COLO668 (cell line): ENCODE measurements around the gene TNFRSF1A.
A peak's percentile ranks its signal among the peaks of the same experiment; 100 is the strongest.

Experiments used
- DNase-seq: peaks from one replicate; lab custom pipeline; 2025; ENCODE audit not compliant: unreplicated experiment; lab: John Stamatoyannopoulos, UW

The TNFRSF1A gene

DNA sequence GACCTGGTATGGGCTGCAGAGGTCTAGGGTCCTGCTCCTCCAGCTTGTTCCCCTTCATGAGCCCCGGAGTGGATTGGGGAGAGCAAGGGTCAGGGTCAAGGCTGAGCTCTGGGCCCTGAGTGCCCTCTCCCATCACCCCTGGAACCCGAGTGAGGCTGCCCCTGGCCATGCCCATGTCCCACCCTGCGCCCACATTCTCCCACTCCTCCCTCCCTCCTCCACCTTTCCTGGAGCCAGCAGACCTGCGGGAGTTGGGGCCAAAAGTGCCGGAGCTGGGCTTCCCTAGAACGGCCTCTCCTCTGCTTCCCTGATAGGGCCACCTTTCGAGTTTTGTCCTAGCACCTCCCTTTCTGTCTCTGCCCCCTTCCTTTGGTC lies 32.9 kb upstream of the TNFRSF1A start:
- DNase-seq, result peak; percentile 10

DNA sequence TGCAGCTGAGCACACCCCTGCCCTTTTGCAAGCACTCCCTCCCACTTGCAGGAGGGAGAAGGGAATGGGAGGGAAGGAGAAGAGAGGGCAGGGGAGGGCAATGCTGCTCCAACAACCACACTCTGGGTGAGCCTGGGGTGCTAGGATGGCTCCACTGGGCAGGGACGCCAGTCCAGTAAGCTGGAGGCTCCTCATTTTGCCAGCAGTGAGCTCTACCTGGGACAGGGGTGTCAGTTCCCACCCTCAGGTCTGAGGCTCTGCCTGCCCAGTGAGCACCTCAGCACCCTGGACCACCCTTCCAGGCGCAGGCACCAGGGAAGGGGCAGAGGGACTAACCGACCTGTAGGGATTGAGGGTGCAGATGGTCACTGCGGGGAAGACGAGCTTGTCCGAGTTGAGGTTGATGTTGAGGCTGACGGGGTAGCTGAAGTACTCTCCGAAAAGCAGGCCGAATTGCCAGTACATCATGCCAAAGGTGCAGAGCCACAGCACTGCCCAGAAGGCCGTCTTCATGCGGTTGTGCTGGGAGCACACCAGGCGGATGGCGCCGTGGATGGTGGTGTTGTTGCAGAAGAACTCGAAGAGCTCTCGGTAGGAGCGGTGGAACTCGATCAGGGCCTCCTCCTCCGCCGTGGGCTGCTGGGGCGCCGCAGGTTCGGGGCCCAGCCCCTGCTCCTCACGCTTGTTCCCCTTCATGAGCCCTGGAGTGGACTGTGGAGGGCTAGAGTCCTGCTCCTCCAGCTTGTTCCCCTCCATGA lies 32.3 kb upstream of the TNFRSF1A start:
- peak; percentile 5 for DNase-seq

DNA sequence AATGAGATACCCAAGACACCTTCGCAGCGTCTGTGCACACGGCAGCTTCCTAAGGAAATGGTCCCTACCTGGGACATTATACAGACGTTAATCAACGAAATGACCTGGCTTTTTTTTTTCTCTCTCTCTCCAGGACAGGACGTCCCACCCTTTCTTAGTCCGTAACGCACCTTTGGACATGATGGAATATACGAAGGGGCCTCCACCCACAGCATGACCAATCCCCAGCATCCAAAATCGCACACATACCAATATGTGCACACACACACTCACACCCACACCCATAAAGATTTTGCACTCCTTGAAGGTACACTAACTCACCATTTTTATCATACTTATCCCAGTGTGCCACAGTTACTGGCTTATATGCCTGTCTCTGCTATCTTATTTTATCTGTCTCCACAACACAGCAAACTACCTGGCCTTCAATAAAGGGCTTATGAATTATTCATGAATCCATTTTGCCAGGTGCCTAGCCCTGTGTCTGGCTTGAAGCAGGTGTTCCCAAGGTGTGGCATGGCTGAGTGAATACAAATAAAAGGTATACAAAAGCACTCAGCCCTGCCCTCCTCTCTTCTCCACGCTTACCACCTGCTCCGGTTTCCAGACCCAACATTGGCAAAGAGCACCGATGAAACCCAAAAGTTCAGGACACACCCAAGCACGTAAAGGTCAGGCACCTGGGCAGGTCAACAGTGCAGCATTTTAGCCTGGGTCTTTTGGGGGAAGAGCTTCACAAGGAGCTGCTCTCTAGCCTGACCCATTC lies 31.3 kb upstream of the TNFRSF1A start:
- peak; percentile 79 for DNase-seq

DNA sequence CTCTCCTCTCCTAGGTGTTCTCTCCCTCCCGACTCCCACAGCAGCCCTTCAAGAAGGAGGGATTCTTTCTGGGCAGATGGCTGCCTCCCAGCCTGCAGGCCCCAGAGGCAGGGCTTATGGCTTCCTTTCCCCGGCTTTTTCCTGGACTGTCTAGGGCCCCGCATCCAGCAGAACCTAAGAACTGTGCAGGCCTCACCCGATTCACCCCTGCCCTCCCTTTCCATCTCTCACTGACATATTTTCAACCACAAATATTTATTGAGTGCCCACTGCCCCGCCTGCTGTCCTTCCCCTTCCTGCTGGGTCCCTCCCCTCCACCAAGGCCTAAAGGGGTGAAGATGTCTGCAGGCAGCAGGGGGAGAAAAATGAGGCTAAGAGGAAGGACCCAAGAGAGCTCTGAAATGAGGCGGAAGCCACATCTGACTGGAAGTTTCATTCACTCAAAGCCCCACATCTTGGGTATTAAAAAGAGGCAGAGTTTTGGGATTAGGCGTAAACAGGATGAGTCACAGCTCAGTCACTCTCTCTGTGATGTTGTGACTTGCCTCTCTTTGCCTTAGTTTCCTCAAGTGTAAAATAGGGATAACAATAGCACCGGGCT lies 30.6 kb upstream of the TNFRSF1A start:
- peak; percentile 60 for DNase-seq

DNA sequence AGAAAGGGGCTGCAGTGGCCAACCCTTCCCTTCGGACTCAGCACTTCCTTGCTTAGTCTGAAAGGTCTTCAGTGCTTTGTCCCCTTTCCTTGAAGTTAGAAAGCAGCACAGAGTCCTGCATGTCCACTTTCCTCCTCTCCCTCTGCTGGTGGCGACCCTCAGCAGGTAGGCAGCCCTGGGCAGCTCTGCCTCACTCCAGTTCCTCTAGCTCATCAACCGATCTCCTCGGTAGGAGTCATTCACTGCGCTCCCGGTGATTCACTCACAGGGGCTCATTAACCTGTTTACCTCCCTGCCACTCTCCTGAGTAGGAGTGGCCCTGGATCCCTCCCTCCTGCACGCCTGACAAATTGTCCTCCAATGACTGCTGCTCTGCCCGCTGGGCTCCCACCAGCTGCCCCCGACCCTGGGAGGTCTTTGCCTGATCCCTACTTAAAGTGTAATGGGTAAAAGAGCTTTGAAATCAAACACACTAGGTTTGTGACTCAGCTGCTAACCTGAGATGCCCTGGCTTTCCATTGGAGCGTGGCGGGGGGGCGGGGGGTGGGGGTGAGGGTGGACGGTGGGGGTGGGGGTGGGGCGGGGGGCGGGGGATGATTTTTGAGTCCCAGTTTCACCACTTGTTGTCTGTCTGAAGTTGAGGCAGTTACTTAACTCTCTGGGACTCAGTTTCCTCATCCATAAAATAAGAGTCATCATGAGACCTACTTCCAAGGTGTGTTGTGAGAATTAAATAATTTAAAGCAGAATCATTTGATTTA lies 29.3 kb upstream of the TNFRSF1A start:
- peak; percentile 83 for DNase-seq

DNA sequence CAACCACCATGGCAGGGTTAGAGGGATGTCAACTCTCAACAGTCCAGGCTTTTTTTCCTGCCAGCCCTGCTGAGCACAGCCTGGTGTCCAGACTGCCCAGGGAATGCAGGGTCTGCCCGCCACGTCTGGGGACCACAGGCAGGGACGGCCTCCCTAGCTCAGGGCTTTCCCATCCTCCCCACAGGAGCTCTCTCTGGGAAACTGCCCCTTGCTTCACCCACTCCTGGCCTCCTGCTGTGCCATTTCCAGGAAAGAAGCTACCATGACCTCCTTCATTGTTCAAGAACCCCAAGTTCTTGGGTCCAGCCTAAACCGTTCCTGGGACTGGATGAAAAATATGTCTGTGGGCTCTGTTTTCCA lies 28.7 kb upstream of the TNFRSF1A start:
- no peak for DNase-seq

DNA sequence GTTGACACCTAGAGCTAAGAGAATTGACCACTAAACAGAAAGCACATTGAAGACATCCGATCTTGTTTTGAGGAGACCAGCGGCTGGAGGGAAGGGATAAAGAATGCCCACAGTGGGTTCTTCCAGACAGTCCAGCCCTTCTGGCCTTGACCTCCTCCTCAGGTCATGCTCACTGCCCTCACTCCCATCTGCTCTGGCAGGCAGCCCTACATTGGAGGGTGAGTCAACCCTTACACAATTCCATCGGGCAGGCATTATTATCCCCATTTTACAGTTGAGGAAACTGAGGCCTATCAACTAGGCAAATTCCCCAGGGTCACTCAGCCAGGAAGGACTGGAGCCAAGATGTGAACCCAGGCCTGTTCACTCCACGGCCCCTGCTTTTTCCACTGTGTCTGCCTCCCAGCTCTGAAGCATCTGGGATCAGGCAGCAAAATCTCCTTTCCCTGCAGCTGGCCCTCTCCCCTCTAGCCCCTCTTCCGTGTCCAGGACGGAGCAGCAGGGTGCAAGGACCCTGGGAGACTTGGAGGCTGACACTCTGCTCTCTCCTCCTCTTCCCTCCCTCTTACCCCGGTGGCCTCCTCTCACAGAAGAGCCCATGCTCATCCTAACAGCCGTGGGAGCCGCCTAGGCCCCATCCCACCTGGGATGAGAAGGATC lies 28.2 kb upstream of the TNFRSF1A start:
- no peak for DNase-seq

DNA sequence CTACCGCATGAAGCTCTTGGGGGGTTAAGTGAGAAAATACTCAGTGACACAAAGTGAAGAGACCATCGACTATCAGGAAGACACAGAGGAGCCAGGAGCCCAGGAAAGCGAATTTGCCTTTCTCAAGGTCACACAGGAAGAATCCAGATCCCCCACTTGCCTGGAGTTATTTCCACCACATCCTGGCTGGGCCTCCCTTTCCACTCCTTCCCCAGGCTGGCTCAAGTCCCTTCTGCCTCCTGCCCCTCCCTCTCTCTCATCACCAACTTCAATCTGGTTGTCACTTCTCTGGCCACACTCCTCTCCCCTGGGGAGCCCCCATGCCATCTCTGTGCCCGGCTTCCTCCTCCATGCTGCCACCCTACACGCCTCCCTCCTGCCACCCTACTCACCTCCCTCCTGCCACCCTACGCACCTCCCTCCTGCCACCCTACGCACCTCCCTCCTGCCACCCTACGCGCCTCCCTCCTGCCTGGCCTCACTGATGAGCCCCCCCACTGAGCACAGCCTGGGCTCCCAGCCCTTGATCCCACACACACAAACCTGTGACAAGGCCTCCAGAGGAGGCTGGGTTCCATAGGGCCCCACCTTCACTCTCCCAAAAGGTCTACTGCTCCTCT lies 27.1 kb upstream of the TNFRSF1A start:
- DNase-seq, result peak; percentile 2

DNA sequence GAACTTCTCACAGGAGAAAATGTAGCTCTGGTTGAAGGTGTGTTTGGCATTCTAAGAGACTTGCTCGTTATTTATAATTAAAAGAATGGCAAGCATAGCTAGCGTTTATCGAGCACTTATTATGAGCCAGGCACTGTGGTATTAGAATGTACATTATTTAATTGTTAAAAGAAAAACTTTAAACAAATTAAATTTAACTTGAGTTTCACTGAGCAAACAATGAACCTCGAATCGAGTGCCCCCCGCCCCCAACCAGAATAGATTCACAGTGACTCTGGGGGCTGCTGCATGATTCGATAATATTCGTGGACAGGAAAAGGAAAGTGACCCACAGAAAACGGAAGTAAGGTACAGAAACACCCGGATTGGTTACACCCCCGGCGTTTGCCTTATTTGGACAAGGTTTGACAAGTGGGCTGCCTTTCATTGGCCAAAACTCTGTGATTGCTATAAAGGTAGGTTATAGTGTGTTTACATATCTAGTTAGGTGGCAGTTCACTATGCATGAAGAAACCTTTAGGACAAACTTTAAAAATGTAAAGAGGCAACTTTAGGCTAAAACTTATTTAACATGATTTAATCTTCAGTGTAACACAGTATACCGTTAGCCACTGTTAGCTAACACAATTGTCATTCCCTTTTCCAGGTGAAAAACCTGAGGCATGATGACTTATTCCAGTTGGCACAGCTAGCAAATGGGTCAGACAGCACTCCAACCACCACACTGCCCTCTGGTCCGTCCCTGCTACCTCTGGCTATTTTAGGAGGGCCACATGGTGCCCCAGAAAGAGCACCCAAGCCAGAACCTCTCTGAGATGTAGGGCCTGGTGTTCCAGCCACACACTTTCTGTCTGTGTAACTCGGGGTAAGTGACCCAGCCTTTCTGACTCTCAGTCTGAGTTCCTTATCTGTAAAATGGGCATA lies 26.4 kb upstream of the TNFRSF1A start:
- DNase-seq, result peak; percentile 2

DNA sequence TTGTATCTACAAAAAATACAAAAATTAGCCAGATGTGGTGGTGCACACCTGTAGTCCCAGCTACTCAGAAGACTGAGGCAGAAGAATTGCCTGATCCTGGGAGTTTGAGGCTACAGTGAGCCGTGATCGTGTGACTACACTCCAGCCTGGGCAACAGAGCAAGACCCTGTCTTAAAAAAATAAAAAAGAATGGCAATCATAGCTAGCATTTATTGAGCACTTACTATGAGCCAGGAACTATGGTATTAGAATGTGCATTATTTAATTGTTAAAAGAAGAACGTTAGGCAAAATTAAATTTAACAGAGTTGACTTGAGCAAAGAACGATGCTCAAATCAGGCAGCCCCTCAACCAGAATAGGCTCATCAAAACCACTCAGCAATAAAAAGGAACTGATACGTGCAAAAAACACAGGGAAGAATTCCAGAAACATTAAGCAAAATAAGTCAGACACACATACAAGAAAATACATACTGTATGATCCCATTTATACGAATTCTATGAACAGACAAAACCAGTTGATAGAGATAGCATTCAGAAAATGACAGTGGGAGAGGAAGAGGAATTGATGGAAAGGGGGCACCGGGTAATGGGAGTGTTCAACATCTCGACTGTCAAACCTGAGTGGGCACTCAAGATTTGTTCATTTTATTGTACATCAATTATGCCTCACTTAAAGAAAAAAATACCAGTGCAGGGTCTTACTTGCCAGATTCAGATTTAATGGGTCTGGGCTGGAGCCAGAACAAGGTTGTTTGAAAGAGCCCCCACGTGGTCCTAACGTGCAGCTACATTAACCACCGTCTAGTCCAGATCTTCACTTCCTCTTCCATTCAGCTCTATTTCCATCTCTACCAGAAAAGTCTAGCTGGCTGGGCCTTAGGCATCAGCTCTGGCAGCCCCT lies 25.4 kb upstream of the TNFRSF1A start:
- no peak for DNase-seq

DNA sequence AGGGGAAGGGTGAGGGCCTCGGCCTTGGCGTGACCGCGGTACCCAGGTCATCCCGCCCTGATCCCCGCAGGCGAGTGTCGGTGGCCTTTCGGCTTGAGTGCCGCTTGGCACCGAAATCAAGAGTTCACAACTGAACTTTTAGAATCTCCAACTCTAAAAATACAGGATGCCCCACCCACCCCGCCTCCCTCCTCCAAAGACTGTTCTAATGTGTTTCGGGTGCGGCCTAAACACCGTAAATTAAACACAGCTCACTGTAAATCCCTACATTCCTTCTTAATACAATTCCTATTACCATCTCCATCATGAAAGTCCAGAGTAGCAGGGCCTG lies 22.1 kb upstream of the TNFRSF1A start:
- no peak for DNase-seq

DNA sequence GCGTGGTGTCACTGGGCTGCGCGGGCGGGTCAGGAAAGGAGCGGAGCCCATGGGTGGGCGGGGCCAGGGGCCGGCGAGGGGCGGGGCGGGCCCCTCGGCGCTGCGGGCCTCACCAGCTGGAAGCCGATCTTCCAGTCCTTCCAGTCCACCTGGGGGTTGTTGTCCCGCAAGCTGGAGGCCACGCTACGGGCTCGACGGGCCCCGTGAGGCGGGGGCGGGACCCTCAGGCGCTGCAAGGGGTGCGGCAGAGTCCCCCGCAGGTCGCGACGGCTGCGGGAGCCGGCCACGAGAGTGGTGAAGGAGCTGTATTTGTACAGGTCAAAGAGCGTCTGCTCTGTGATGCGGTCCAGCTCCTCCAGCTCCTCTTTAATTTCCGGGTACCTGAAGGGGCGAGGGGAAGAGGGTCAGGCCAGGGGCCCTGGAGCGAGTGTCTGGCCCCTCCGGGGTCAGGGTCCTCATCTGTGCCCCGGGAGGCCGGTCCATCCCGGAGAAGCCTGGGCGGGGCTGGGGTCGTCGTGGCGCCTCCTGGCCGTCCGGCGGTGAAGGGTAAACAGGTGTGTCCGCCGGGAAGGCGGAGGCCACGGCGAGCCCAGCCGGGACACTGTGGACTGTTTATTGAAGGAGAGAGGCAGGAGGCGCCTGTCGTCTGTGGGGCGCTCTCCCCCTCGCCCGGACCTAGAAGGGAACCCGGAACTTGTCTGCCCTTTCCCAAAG lies 21.6 kb upstream of the TNFRSF1A start:
- peak; percentile 46 for DNase-seq

DNA sequence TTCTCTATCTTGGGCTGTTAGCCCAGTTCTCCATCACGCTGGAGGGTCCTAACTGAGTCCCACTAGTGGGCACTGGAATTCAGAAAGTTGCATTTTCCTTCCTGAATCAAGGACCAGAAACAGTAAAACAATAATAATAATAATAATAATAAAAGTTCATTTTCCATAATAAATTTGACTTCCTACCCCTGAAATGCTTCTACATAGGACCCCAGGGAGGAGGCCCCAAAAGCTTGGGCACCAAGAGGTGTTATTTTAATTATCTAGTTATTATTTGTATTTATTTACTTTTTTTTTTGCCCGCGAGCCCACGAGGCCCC lies 21.1 kb upstream of the TNFRSF1A start:
- no peak for DNase-seq

DNA sequence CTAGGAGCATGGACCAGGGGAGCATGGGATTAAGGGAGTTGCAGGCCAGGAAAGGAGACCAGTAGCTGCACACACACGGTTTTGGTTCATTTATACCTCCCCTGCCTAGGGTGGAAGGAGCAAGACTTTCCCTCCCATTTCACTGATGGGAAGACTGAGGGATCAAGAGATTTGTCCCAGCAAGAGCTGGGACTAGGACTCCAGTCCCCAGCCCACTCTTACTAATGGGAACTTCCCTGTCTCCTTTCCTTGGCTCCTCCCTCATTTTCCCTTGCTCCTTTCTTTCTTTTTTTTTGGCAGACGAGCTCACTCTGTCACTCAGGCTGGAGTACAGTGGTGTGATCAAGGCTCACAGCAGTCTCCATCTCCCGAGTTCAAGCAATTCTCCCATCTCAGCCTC lies 20.5 kb upstream of the TNFRSF1A start:
- DNase-seq, result no peak

DNA sequence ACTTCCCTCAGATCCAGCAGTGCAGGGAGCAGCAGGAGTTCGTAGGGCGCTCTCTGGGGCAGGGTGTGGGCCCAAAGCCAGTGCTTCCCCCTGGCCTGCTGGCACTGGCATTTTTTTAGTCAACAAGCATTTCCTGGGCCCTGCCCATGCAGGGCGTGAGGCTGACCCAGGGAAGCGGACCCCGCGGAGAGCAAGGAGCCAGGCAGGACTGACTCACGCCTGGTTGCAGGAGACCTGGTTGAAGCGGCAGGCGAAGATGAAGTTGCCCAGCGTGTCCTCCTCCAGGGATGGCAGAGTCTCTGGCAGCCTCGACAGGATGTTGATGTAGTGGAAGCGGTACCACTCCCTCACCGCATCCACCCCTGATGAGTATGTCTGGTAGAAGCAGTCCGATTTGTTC lies 20.0 kb upstream of the TNFRSF1A start:
- DNase-seq, result no peak

DNA sequence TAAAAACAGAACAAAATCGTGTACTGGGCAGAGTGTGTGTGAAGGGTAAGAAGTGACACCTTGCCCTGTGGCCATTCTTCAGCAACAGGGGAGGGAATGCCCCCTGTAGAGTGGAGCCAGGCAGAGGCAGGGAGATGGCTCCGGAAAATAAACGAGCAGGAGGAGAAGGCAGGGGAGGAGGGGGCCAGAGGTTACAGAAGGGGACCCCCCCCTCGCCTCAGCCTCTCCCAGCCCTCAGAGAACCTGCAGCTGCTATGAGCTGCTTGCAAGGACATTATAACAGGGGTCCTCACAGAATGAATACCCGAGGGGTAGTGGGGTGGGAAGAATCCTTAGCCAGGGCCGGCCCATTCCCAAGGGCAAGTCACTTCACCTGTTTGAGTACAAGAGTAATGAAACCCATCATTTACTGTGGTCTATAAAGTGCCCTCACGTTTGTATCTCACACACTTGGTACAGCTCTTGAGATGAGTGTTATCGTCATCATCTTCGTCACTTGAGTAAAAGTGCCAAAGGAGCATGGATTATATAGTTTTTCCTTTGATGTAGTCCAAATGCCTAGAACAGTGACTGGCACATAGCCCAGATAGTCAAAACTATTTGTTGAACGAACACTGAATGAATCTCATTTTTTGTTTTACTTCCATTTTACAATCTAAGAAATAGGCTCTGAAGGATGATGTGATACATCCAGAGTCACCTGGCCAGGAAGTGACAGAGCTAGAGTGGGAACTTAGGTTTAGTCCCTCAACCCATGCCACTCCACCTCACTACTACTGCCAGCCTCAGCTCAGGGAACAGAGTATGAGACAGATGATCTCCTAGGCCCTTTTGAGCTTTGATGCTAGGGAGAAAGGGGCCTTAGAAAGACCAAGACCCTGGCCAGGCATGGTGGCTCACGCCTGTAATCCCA lies 19.0 kb upstream of the TNFRSF1A start:
- DNase-seq, result no peak

DNA sequence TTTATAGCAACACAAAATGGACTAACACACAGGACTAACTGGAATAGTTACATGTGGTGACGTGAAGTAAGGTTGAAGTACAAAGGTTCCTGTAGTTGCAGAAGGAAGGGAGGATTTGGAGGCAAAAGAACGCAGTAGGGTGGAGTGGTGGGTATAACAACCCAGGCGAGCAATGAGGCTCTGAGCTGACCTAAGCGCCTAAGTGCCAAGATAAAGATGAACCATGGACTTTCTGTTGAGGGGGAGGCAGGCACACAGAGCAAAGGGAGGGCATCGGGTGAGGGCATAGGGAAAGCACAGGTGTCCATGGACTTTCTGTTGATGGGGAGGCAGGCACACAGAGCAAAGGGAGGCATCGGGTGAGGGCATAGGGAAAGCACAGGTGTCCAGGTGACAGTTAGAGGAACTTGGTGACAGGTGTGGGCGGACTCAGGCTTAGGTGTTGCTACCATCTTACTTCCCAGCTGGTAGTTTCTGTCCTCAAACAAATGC lies 18.2 kb upstream of the TNFRSF1A start:
- DNase-seq, result no peak
